Osteocyte (in vitro differentiated cells): Measurements from ENCODE around the gene NAPB. TPM values are rescaled to one million over a fixed set of nuclear protein-coding genes. Genes with fewer than 3 reads are reported as not detected.

Source experiments
- DNase-seq: peaks from one replicate; pipeline ENCODE4 v3.0.0; 2021; ENCODE audit warnings: mixed read lengths; ENCODE audit not compliant: unreplicated experiment; ENCODE audit errors: extremely low spot score
- H3K27ac Mint-ChIP-seq: one replicate; pipeline ENCODE4 v1.8.0; 2021; ENCODE audit warnings: mild to moderate bottlenecking, mixed read lengths; ENCODE audit not compliant: unreplicated experiment
- H3K27me3 Mint-ChIP-seq: one replicate; pipeline ENCODE4 v1.8.0; 2021; ENCODE audit warnings: mixed read lengths; ENCODE audit not compliant: unreplicated experiment
- H3K36me3 Mint-ChIP-seq: one replicate; pipeline ENCODE4 v1.8.0; 2021; ENCODE audit warnings: mixed read lengths; ENCODE audit not compliant: unreplicated experiment
- H3K4me1 Mint-ChIP-seq: one replicate; pipeline ENCODE4 v1.8.0; 2021; ENCODE audit warnings: mixed read lengths; ENCODE audit not compliant: unreplicated experiment
- H3K4me3 Mint-ChIP-seq: one replicate; pipeline ENCODE4 v1.8.0; 2021; ENCODE audit warnings: mild to moderate bottlenecking, moderate library complexity, mixed read lengths; ENCODE audit not compliant: unreplicated experiment
- H3K9me3 Mint-ChIP-seq: one replicate; pipeline ENCODE4 v1.8.0; 2021; ENCODE audit warnings: mixed read lengths; ENCODE audit not compliant: unreplicated experiment
- CTCF ChIP-seq: fragments of 200-600 bp; sonication (generic); IDR thresholded peaks from 2 replicates; pipeline ENCODE4 v1.5.0; 2021; ENCODE audit warnings: antibody characterized with exemption, mild to moderate bottlenecking, moderate library complexity
- total RNA-seq: library from RNA; stranded (reverse); gene quantifications from 2 replicates; pipeline ENCODE4 v1.2.1, GENCODE V29; 2021

NAPB gene
- total RNA-seq, 1 donor from 2014 or later = 10.5 TPM

DNA sequence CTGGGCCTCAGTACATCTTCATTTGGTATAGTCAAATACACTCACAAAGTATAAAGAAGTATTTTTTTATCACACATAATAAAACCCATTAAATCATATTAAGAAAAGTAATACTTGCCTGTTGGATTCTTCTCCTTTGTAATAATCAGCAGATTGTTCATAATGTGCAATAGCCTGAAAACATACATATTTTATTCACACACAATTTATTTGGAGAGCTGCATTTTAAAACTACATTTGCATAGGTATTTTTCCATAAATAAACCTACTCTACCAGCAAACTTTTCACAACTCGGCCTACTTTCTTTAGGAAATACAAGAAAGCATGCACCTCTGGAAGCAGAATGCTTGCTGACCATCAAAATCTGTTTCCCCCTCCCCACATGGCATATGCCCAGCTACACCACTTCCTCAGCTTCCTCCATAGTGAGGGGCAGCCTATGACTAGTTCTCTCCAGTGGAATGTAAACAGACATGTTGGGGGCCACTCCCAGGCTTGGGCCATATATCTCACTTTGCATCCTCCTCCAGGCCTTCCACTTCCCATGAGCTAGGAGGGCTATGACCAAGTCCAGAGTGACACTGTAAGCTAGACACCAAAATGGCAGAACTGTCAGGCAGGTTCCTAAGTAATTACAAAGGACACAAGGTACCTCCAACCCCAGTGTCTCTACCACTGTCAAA, 31.1 kb downstream of the NAPB start:
- Mint-ChIP-seq H3K27me3 (no peaks in the 10 kb centered on the region), H3K27ac (no peak overlapping the region), H3K9me3 (peaks cover 4% of the 10 kb centered on the region), H3K36me3 (peaks cover 66% of the 10 kb centered on the region), H3K4me1 (no peaks in the 10 kb centered on the region), H3K4me3 (no peak overlapping the region)
- no peak for TF ChIP-seq CTCF
- no peak for DNase-seq

- no peaks in the 10 kb centered on the region for H3K4me1 Mint-ChIP-seq
- peaks cover 4% of the 10 kb centered on the region for H3K9me3 Mint-ChIP-seq
- DNase-seq = no peak
- TF ChIP-seq CTCF = no peak
- H3K4me3 Mint-ChIP-seq = no peak overlapping the region
- no peaks in the 10 kb centered on the region for H3K27me3 Mint-ChIP-seq
- peaks cover 60% of the 10 kb centered on the region for H3K36me3 Mint-ChIP-seq
- no peak overlapping the region for H3K27ac Mint-ChIP-seq
Observed at GRCh38 chr20:23387118-23387443, 34.2 kb downstream of the NAPB start.

- Mint-ChIP-seq H3K27ac (no peak overlapping the region), H3K27me3 (no peaks in the 10 kb centered on the region), H3K9me3 (peaks cover 4% of the 10 kb centered on the region), H3K36me3 (peaks cover 57% of the 10 kb centered on the region), H3K4me3 (no peak overlapping the region), H3K4me1 (no peaks in the 10 kb centered on the region)
- no peak for TF ChIP-seq CTCF
- DNase-seq = no peak
Observed at GRCh38 chr20:23386304-23387117, 34.8 kb downstream of the NAPB start.

GRCh38 chr20:23381876-23382275, 39.4 kb downstream of the NAPB start:
- DNase-seq = no peak
- H3K36me3 Mint-ChIP-seq = peaks cover 56% of the 10 kb centered on the region
- H3K4me1 Mint-ChIP-seq = no peaks in the 10 kb centered on the region
- no peak overlapping the region for H3K4me3 Mint-ChIP-seq
- no peaks in the 10 kb centered on the region for H3K9me3 Mint-ChIP-seq
- H3K27me3 Mint-ChIP-seq = no peaks in the 10 kb centered on the region
- H3K27ac Mint-ChIP-seq = no peak overlapping the region
- no peak for TF ChIP-seq CTCF

DNA sequence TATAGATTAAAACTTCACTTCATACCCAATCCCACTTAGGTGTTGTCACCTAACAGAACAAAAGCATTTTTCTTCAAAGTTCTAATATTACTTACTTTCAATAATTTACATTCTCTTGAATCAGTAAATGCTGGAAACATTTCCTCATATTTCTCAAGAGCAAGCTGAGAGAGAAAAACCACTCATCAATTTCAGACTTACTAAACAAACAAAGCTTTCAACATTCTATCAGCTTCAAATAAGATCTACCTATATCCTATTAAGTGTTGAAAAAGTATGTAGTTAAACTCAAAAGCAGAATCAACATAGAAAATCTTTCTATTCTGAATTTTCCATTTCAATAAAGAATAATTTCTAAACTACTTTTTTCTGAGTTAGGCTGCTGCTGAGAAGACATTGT, 41.5 kb downstream of the NAPB start:
- no peak for DNase-seq
- Mint-ChIP-seq H3K27ac (no peak overlapping the region), H3K9me3 (no peaks in the 10 kb centered on the region), H3K4me3 (no peak overlapping the region), H3K36me3 (peaks cover 60% of the 10 kb centered on the region), H3K4me1 (peaks cover 2% of the 10 kb centered on the region), H3K27me3 (no peaks in the 10 kb centered on the region)
- TF ChIP-seq CTCF = no peak
